ELR (cell line): ENCODE measurements around the gene TMEM138.

ENCODE experiments used
- DNase-seq: peaks from one replicate; pipeline ENCODE4 v3.0.0-alpha.2; 2015; ENCODE audit warnings: low read depth

TMEM138 gene

DNA sequence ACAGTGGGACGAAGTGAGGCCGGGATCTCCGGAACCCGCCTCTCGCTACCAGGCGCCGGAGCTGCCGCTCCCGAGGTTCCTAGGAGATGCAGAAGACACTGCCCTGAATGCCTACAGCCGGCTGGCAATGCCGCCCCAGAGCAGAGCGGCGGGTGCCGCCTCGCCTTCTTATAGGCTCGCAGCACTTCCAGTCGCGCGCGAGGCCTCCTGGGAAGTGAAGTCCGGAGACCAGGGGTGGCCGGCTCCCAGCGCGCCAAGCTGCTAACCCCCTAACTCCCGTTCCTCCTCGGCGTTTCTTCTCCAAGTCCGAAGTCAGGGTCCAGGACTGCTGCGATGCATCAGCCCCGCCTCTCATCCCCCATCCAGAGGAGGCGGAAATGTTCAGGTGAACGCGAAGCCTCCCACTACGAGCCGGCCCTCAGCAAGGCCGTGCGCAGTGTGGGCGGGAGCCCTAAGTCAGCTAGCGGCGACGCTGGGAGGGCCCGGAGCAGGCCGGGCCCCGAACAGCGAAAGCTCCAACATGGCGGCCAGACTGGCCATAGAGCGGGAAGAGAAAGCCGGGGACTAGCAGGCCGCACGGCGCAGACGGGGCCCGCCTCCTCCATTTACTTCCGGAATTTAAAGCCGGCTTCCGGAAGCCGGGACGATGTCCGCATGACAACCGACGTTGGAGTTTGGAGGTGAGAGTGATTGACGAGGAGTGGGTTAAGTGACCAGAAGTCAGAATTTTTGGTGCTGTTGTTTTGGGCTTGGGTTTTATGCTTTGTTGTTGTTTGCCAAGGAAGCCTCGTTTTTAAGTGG is at the start of gene TMEM138, which contains the start of gene CYB561A3:
Gene TMEM138 (plus strand): TSS at position 634 of the 801 bp plus-strand sequence. CDS start 2,017 bp downstream, outside the sequence.
Gene CYB561A3 (minus strand): TSS at position 142 of the 801 bp plus-strand sequence. CDS start 5,169 bp downstream, outside the sequence.
- DNase-seq = peak; percentile 95

DNA sequence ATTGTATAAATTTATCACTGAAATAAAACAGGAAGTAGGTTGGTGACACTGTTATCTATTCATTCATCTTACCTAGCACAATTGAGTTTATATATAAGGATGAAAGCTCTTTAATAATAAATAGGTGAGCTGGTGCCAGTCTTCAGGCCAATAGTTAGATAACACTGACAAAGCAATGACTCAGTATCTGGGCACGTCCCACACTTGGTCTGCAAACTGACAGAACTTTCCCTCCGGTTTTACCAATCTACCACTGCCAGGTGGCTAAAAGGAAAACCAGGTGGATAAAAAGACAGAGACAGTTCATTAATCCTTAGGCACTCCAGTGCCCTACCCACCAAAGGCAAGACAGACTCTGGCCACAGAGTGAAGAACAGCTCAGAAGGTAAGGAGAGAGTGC is 46.9 kb upstream of the TMEM138 start:
- no peak for DNase-seq

- no peak for DNase-seq
These were observed 36.3 kb upstream of the TMEM138 start for GRCh38 chr11:61325649-61326414.

GRCh38 chr11:61327669-61328071 is 34.5 kb upstream of the TMEM138 start:
- DNase-seq = no peak

GRCh38 chr11:61328351-61328750 is 33.8 kb upstream of the TMEM138 start:
- DNase-seq = no peak

GRCh38 chr11:61329871-61330270 is 32.3 kb upstream of the TMEM138 start:
- no peak for DNase-seq

DNA sequence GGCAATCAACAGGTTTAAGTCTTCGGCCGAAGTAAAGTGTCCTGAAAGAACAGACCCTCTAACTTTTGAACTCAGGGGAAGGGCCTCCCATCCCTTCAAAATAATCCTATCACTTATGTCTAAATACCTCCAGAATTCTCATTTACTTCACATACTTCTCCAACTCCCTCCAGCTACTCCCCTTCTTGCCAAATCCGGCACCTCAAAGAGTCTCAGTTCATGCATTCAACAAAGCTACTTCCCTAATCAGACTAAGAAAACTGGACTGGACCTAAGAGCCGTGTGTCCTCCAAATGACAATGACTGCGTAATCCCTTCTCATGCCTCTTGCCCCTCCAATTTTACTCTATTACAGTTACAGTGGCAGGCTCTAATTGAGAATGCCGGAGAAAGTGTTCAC is 30.5 kb upstream of the TMEM138 start:
- DNase-seq = no peak

DNA sequence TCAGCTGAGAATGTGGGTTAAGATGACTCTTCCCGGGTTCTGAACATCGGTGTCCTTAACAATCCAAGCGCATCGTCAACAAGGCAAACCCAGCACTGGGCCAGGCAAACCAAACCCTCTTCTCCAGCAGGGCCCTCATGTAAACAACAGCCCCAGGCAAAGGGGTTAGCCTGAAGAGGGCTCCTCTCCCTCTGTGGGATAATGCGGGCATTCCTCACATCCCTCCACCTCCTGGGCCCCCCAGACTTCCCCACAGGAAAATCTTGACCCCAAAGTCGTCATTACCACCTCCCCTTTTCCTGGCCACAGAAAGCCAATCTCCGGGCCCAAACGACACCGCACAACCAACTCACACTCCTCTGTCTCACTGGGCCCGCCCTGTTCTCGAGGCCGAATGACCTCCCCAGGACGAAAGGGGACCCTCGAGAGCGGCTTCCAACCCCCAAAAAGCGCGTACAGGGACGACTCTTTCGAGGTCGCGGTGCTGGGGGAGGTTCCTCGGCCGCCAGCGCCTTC is 29.8 kb upstream of the TMEM138 start:
- DNase-seq = peak; percentile 64

GRCh38 chr11:61332797-61333549 is 29.2 kb upstream of the TMEM138 start, which contains the start of the genes DDB1 and TKFC:
TSS of gene DDB1 (minus strand) at chr11:61333105. CDS start at chr11:61332968, 137 bp downstream.
TSS of gene TKFC (plus strand) at chr11:61333228. CDS start at chr11:61334729, 1,501 bp downstream.
- DNase-seq = peak; percentile 95

- DNase-seq = no peak
These were observed 28.4 kb upstream of the TMEM138 start for GRCh38 chr11:61333550-61334433.

DNA sequence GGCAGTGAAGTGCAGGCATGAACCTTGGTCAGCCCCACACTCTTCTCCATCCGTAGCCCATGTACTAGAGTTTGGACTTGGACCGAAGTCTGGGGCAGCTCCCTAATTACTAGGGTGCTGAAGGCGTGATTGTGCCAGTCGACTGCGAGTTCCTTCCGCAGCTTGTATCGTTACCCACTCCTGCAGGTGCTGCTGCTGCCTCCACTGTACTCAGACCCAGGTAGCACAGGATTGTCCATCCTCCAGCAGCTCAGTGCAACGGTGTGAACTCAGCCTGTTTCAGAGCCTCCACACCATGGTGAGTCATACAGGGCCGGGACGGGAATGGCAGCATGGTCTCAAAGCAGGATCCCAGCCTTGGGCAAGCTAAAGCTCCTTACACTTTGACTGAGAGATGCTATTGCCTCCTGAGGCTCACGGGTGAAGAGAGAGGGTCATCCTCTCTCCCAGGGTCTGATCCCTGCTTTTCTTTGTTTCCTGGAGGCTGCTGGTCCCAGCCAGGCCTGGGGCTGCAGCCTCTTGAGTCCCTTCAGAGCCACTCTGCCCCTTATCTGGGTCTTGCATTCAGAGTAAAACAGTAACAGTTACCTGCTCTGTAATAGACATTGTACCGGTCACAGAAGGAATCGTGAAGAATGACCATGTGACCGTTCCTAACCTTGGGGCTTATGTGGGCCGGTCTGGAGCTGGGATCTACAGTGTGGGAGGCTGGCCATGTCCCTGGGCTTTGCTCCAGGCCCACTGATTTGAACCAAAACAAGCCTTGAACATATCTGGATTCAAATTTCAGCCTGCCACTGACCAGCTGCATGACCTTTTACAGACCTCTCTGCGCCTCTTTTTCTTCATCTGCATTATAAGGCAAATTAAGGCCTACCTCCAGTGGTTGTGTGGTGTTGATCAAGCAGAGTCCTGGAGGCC is 27.5 kb upstream of the TMEM138 start:
- DNase-seq = peak; percentile 72

- DNase-seq = no peak
These were observed 26.8 kb upstream of the TMEM138 start for GRCh38 chr11:61335355-61335710.

- peak; percentile 77 for DNase-seq
These were observed 25.8 kb upstream of the TMEM138 start for GRCh38 chr11:61336171-61336935.

- DNase-seq = no peak
These were observed 24.3 kb upstream of the TMEM138 start for GRCh38 chr11:61337706-61338470.

DNA sequence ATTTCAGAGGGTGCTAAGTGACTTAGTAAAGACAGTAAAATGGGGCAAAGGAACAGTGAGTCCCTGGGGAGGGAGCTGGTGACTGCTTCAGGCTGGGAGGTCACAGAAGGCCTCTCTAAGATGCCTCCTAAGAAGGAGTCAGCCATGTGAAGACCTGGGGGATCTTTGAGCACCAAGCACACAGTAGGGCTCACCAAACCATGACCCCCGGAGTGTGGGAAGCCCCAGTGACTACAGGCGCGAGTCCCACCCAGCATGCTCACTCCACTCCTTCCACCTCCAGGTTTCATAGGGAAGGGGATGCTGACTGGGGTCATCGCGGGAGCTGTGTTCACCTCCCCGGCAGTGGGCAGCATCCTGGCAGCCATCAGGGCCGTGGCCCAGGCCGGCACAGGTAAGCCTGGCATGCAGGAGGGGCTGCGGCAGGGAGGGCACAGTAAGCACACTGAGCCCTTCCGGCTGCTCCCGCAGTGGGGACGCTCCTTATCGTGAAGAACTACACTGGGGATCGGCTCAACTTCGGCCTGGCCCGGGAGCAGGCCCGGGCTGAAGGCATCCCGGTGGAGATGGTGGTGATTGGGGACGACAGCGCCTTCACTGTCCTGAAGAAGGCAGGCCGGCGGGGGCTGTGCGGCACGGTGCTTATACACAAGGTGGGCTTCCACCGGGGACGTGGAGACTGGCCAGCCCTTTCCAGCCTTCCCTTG is 23.2 kb upstream of the TMEM138 start:
- no peak for DNase-seq

- DNase-seq = no peak
These were observed 22.7 kb upstream of the TMEM138 start for GRCh38 chr11:61339490-61339878.

DNA sequence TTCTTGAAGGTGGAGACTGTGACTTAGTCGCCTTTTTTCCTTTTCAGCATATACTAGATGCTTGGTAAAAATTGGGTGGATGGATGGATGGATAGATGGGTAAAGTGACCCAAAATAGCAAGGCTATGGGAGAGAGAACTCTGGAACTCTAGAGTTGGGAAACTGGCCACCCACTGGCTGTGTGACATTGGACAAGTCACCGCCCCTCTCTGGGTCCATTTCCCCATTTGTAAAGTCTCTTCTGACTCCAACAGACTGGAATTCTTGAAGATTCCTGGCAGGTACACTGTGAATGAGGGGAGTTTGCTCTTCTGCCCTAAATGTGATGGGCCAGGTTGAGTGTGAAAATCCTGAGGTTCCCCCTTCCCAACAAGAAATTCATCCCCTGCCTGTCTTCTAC is 21.2 kb upstream of the TMEM138 start:
- no peak for DNase-seq

DNA sequence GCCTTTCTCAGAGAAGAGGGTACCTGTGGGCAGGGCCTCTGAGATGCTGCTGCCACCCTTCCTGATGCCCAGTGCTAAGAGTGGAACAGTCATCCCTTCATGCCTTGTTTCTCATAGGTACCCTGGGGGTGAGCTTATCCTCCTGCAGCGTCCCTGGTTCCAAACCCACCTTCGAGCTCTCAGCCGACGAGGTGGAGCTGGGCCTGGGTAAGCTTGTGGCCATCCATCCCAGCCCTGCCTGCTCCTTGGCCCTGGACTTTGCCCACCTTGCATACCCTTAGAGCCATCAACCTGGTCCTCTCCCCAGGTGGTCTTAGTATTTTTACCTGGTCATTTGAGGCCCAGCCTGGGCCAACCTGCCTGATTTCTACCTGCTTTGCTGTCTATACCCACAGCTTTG is 20.5 kb upstream of the TMEM138 start:
- no peak for DNase-seq
